GM18526 (cell line): ENCODE results near the gene TMEM135.

Source experiments
- POLR2A ChIP-seq: IDR thresholded peaks from 3 replicates; pipeline ENCODE4 v1.6.1; 2011; ENCODE audit not compliant: insufficient read length; ENCODE audit errors: extremely low read depth

Gene TMEM135

DNA sequence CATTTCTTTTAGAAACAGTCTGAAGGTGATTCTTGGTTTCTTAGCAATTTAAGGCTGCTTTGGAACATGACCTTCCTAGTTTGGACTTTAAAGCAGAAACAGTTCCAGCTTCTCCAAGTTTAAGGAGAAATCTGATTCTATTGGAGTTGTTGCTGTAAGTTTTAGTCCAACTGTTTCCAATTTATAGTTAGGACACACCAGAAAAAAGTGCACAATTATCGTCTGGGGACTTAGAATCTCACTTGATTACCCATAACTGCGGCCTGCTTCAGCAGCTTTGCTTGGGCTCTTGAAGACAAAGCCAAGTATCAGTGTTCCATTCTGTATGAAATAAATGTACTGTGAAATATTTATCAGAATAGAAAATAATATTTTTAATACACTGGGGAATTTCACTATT is 246.6 kb downstream of the TMEM135 start:
- no peak for TF ChIP-seq POLR2A

DNA sequence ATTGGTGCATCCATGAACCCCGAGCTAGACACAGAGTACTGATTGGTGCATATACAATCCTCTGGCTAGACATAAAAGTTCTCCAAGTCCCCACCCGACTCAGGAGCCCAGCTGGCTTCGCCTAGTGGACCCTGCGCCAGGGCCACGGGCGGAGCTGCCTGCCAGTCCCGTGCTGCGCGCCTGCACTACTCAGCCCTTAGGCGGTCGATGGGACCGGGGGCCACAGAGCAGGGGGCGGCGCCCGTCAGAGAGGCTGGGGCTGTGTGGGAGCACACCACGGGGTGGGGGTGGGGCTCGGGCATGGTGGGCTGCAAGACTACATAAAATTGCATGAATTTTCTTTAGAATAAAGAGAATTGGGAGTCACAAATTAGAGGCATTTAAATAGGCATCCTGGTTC is 248.6 kb downstream of the TMEM135 start:
- no peak for TF ChIP-seq POLR2A

- TF ChIP-seq POLR2A: no peak
Observed at GRCh38 chr11:87290304-87290922, 252.7 kb downstream of the TMEM135 start.

DNA sequence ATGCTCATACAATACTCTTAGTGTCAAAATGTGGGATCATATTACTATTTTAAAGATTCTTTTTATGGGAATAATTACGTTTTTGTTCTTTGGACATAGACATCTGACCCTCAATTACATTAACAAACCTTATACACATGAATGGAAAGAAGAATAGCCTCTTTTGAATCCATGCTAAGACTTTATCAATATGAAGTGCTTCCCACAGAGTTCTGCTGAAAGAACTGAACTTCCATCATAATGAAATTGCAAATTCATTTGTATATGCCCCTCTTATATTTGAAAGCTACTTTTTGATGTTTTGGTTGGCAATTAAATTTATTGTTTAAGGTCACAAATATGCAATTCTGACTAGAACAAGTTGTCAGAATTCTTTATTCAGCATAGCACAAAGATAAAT is 254.9 kb downstream of the TMEM135 start:
- TF ChIP-seq POLR2A: no peak

GRCh38 chr11:87295237-87295636 is 257.5 kb downstream of the TMEM135 start:
- no peak for TF ChIP-seq POLR2A

GRCh38 chr11:87296627-87297026 is 258.9 kb downstream of the TMEM135 start:
- no peak for TF ChIP-seq POLR2A

DNA sequence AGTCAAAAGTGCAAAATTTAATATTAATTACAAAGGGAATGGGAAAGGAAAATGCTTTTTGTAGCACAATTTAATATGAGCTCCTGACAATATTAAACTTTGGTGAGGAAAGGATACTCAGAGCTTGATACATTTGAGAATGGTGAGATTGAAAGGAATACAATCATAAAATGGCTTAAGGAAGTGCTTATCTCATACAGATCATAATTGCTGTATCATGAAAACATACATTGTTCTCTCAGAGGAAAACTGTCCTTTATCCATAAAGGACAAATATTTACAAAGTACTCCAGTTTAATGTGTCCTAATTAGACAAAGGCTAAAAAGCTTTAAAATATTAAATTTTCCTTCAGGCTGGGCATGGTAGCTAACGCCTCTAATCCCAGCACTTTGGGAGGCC is 260.4 kb downstream of the TMEM135 start:
- no peak for TF ChIP-seq POLR2A

- TF ChIP-seq POLR2A: no peak
Observed at GRCh38 chr11:87299041-87299481, 261.3 kb downstream of the TMEM135 start.

- no peak for TF ChIP-seq POLR2A
Observed at GRCh38 chr11:87300640-87301380, 263.1 kb downstream of the TMEM135 start.

DNA sequence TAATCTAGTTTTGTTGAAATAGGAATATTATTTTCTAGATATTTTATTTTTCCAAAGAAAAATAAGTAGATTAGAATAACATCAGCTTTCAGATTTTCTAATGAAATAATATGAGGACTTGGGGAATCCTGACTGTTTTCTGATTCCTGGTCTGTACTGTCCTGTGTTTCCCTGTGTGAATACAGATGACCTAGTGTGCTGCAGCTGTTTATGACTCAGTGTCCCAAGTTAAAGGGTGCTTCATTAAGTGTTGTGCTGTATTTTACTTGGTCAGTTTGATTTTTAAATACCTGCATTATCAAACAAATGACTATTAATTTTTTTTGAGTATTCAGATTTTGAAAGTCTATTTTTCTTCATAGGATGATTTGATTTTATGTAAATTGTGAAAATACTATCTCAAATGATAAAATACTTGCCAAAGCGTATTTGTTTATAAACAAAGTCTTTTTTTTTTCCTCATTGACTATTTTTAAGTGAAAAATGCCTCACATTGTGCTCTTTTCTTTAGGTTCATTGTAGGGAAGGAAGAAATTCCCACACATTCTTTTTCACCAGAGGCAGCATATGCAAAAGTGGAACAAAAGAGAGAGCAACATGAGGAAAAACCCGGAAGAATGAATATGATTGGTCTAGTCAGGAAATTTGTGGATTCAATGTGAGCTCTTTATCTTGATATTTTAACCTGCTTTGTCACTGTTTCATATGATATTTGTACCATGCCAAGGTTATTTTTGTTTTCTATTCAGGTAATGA is 264.2 kb downstream of the TMEM135 start:
- TF ChIP-seq POLR2A: no peak

GRCh38 chr11:87304412-87304811 is 266.7 kb downstream of the TMEM135 start:
- TF ChIP-seq POLR2A: no peak

- no peak for TF ChIP-seq POLR2A
Observed at GRCh38 chr11:87306262-87306851, 268.6 kb downstream of the TMEM135 start.

GRCh38 chr11:87307101-87307500 is 269.4 kb downstream of the TMEM135 start:
- no peak for TF ChIP-seq POLR2A

GRCh38 chr11:87315229-87315628 is 277.5 kb downstream of the TMEM135 start:
- TF ChIP-seq POLR2A: no peak

DNA sequence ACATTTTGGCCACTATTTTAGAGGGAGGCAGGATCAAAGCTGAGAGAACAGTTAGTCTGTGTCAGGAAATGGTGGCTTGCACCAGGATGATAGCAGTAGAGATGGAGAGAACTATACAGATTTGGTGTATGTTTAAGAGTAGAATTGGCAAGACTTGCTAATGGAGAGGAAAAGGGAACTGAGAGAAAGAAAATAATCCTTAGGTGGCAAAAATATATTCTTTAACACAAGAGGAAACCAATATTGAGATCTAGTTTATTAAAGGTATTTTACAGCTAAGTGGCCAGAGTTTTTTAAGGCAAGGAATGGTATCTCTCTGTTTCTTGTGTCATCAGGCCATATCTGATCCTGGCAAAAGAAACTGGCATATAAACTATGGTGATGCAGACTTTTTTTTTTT is 278.8 kb downstream of the TMEM135 start:
- no peak for TF ChIP-seq POLR2A

- no peak for TF ChIP-seq POLR2A
Observed at GRCh38 chr11:87317441-87317840, 279.7 kb downstream of the TMEM135 start.
